ENCODE measurements around the gene TC2N. TPM values are rescaled to one million over a fixed set of nuclear protein-coding genes. Genes with fewer than 3 reads are reported as not detected.

Gene TC2N
- total and polyA plus RNA-seq, 2 experiments from 2014 or later: 10.0 to 35.0 TPM

- Histone ChIP-seq H3F3A (replicated peaks; ENCODE audit: low read depth) (no peaks in the 10 kb centered on the region), H3K79me2 (replicated peaks; ENCODE audit: insufficient read depth) (no peaks in the 10 kb centered on the region), H3K4me1 (ENCODE audit: insufficient read depth) (peaks cover 10% of the 10 kb centered on the region), H3K36me3 (ENCODE audit: insufficient read depth) (no peaks in the 10 kb centered on the region), H3K4me2 (no peak overlapping the region), H3K4me3 (no peak overlapping the region), H2AFZ (peak overlapping the region; percentile 69), H3K27ac (ENCODE audit: low read depth) (no peak overlapping the region), H3K27me3 (ENCODE audit: insufficient read depth) (no peaks in the 10 kb centered on the region), H4K20me1 (replicated peaks; ENCODE audit: insufficient read depth) (no peaks in the 10 kb centered on the region), H3K9me2 (ENCODE audit: insufficient read depth) (no peaks in the 10 kb centered on the region)
- H3K4me3 Mint-ChIP-seq: no peak overlapping the region
- no peaks in the 10 kb centered on the region for H3K36me3 Mint-ChIP-seq (ENCODE audit: low read depth)
- DNase-seq (ENCODE audit: low spot score) (no peak), ATAC-seq (no peak)
- H3K27ac Mint-ChIP-seq: no peak overlapping the region
- peaks cover 12% of the 10 kb centered on the region for H3K4me1 Mint-ChIP-seq
- no peak for TF ChIP-seq ZNF331 (CRISPR knock-in tag; IDR thresholded peaks at IDR 0.05; ENCODE audit: low read depth)
- TF ChIP-seq JUNB (IDR thresholded peaks at IDR 0.05; ENCODE audit: unreplicated experiment): no peak
- TF ChIP-seq POLR2AphosphoS5 (IDR thresholded peaks at IDR 0.05; ENCODE audit: low read depth): no peak
- no peak for TF ChIP-seq EZH2phosphoT487 (IDR thresholded peaks at IDR 0.05; ENCODE audit: unreplicated experiment)
- TF ChIP-seq NANOG (IDR thresholded peaks at IDR 0.05; ENCODE audit: borderline replicate concordance): no peak
- no peak for TF ChIP-seq STAT1 (IDR thresholded peaks at IDR 0.05; ENCODE audit: unreplicated experiment)
- TF ChIP-seq ZNF114 (CRISPR knock-in tag; IDR thresholded peaks at IDR 0.05): no peak
- no peak for TF ChIP-seq ETS1 (IDR thresholded peaks at IDR 0.05)
- no peak for TF ChIP-seq REST (IDR thresholded peaks at IDR 0.05; ENCODE audit: unreplicated experiment)
- no peak for TF ChIP-seq CREB1 (CRISPR knock-in tag; IDR thresholded peaks at IDR 0.05; ENCODE audit: low read depth)
- TF ChIP-seq ZNF462 (CRISPR knock-in tag; IDR thresholded peaks at IDR 0.05): no peak
- TF ChIP-seq CTCF (conservative IDR thresholded peaks at IDR 0.05; ENCODE audit: low read depth in 2 of 2): no peak
- TF ChIP-seq EZH2 (IDR thresholded peaks at IDR 0.05; ENCODE audit: low read depth, unreplicated experiment): no peak
- H3K9me3 Mint-ChIP-seq: peaks cover 8% of the 10 kb centered on the region; the same call in 2 of the 3 replicates
- peaks cover 2% of the 10 kb centered on the region for H3K27me3 Mint-ChIP-seq (ENCODE audit: insufficient read depth, low read depth, poor library complexity)
These were observed 633 bp downstream of the TC2N start for GRCh38 chr14:91866511-91867295.

Measured in GM23338 (cell line).